Lung (tissue), 12 donors: Measurements from ENCODE around the gene PANK3. TPM values are rescaled to one million over a fixed set of nuclear protein-coding genes. Genes with fewer than 3 reads are reported as not detected.
"Not testable (repeated sequence)": the region's sequence is repeated elsewhere in the genome, so short reads cannot be mapped to it uniquely, and the experiment has no call there.

Experiments
- ATAC-seq: fragments of 200-7000 bp; cut with Tn5 transposase; one replicate; pipeline ENCODE4 v1.9.1; 2020; ENCODE audit warnings: moderate number of reproducible peaks; ENCODE audit not compliant: insufficient read depth, low FRiP score
- DNase-seq, 3 donors: peaks; one replicate each; pipeline ENCODE4 v3.0.0-alpha.2; 2013 to 2017
- H3K27ac ChIP-seq, 2 donors: one replicate each; pipeline ENCODE4 v1.5.1; 2013; ENCODE audit warnings: mild to moderate bottlenecking in 2 of 2, moderate library complexity in 2 of 2, control low read depth in 1 of 2, inconsistent platforms in 1 of 2, low read depth in 1 of 2, low read length in 1 of 2
- H3K27me3 ChIP-seq, 3 donors: one replicate each; pipeline ENCODE4 v1.5.1; 2013; ENCODE audit warnings: low read length in 2 of 3; ENCODE audit not compliant: control insufficient read depth in 3 of 3, insufficient read depth in 3 of 3
- H3K36me3 ChIP-seq, 4 donors: one replicate each; pipeline ENCODE4 v1.5.1; 2013; ENCODE audit warnings: low read length in 4 of 4, mild to moderate bottlenecking in 1 of 4, moderate library complexity in 1 of 4; ENCODE audit not compliant: control insufficient read depth in 4 of 4, insufficient read depth in 4 of 4
- H3K4me1 ChIP-seq, 5 donors: one replicate each; pipeline ENCODE4 v1.5.1; 2013; ENCODE audit warnings: low read length in 5 of 5, mild to moderate bottlenecking in 2 of 5, moderate library complexity in 1 of 5; ENCODE audit not compliant: control insufficient read depth in 5 of 5, insufficient read depth in 5 of 5
- H3K4me3 ChIP-seq: one replicate; pipeline ENCODE4 v1.5.1; 2013; ENCODE audit warnings: mild to moderate bottlenecking, control low read depth, moderate library complexity
- H3K9ac ChIP-seq, 2 donors: one replicate each; pipeline ENCODE4 v1.5.1; 2013; ENCODE audit warnings: low read length in 2 of 2, control low read depth in 1 of 2; ENCODE audit not compliant: insufficient read depth in 1 of 2
- H3K9me3 ChIP-seq, 4 donors: one replicate each; pipeline ENCODE4 v1.5.1; 2013; ENCODE audit warnings: low read length in 3 of 4, mild to moderate bottlenecking in 1 of 4, moderate library complexity in 1 of 4; ENCODE audit not compliant: control insufficient read depth in 4 of 4, insufficient read depth in 3 of 4
- WGBS, 2 donors: extraction: QIAGEN DNeasy Blood & Tissue Kit; methylation state at CpG; one replicate each; pipeline ENCODE4 v1.1.7; 2013; 5-methylcytosine and 5-hydroxymethylcytosine counted together
- polyA plus RNA-seq, 2 donors: library from polyadenylated mRNA; stranded (reverse); fragments of 200-250 nt; gene quantifications; one replicate each; pipeline ENCODE4 v1.2.1, GENCODE V29; 2013
- total RNA-seq, 2 donors: library from RNA; depleted of rRNA in 1 of 2; stranded (reverse); fragments of >200 nt in 1 of 2; gene quantifications; one replicate each; pipeline ENCODE4 v1.2.1, GENCODE V29; 2014 to 2021
- TF ChIP-seq, protein P1 (sequence below): IDR thresholded peaks from 2 replicates; pipeline ENCODE4 v1.5.1; 2012; ENCODE audit warnings: mild to moderate bottlenecking; ENCODE audit errors: control extremely low read depth, extremely low read depth
- donor health status: control.
- donor health status: control.
- donor health status: Bipolar disorder and iron deficiency.
- donor health status: healthy.
- donor health status: DM: yes; HTN: yes; CAD: no.

PANK3 gene
- total and polyA plus RNA-seq, 4 donors: 6.4 to 71.6 (median 30.9) TPM

DNA sequence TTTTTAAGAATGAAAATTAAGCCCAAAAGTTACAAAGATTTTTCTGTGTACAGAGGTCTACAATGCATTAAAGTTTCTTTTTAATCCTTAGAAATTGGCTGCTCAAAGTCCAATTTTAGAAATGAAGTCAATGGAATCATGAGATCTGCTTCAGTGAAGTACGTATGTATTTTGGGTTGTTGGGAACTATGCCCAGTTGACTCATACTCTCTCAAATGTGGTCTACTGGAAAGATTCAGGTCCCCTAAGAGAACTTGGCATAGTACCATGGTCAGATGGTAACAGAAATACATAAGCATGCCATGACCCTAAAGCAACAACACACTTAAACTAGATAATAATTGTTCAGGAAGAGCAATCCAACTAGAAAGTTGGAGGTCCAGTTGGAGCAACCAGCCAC lies 27.0 kb downstream of the PANK3 start:
- peaks cover 15 to 30% (median 19%) of the 10 kb centered on the region in 4 donors for H3K36me3 ChIP-seq
- no peak overlapping the region for H3K9ac ChIP-seq
- no peaks in the 10 kb centered on the region for H3K9me3 ChIP-seq
- WGBS, 2 donors: 62 to 79% methylated on average over 1 of the region's 1 CpG
- no peaks in the 10 kb centered on the region for H3K27me3 ChIP-seq
- TF ChIP-seq, protein P1, sequence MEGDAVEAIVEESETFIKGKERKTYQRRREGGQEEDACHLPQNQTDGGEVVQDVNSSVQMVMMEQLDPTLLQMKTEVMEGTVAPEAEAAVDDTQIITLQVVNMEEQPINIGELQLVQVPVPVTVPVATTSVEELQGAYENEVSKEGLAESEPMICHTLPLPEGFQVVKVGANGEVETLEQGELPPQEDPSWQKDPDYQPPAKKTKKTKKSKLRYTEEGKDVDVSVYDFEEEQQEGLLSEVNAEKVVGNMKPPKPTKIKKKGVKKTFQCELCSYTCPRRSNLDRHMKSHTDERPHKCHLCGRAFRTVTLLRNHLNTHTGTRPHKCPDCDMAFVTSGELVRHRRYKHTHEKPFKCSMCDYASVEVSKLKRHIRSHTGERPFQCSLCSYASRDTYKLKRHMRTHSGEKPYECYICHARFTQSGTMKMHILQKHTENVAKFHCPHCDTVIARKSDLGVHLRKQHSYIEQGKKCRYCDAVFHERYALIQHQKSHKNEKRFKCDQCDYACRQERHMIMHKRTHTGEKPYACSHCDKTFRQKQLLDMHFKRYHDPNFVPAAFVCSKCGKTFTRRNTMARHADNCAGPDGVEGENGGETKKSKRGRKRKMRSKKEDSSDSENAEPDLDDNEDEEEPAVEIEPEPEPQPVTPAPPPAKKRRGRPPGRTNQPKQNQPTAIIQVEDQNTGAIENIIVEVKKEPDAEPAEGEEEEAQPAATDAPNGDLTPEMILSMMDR: no peak
- ATAC-seq: no peak
- peak overlapping the region in 1 of 2 donors; percentile 85 for H3K27ac ChIP-seq
- DNase-seq: no peak
- peaks cover 0 to 13% (median 0%) of the 10 kb centered on the region in 5 donors for H3K4me1 ChIP-seq
- H3K4me3 ChIP-seq: no peak overlapping the region

DNA sequence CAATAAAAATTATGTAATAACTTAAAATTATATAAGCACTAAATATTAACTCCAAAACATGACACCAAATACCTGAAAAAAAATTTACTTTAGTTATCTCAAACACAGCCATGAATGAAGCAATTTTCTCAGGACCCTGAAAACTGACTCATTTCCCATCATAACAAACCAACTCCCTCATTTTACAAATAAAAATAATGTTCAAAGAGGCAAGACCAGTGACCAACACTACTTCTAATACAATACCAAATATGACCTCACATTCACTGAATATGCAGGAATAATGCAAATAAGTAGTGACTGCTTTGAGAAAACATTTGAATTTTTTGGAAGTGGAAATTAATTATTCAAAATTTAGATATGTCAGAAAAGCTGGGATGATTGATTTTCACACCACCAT lies 28.5 kb downstream of the PANK3 start:
- TF ChIP-seq, protein P1: no peak
- H3K27me3 ChIP-seq: no peaks in the 10 kb centered on the region
- no peak overlapping the region for H3K27ac ChIP-seq
- no peak for DNase-seq
- peaks cover 0 to 13% (median 0%) of the 10 kb centered on the region in 5 donors for H3K4me1 ChIP-seq
- H3K4me3 ChIP-seq: no peak overlapping the region
- ATAC-seq: no peak
- no peak overlapping the region for H3K9ac ChIP-seq
- peaks cover 13 to 22% (median 17%) of the 10 kb centered on the region in 4 donors for H3K36me3 ChIP-seq
- H3K9me3 ChIP-seq: no peaks in the 10 kb centered on the region

DNA sequence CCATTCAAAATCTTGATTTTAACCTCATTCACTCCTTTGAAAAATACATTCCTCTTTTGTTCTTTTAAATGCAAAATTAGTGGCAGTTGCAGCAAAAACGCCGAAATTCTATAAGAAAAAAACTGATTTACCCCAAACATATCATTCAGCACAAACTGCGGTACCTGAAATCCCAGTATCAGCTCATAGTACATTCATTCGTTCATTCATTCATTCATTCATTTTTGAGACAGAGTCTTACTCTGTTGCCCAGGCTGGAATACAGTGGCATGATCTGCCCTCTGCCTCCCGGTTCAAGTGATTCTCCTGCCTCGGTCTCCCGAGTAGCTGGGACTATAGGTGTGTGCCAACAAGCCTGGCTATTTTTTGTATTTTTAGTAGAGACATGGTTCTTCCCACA lies 29.6 kb downstream of the PANK3 start:
- no peaks in the 10 kb centered on the region for H3K27me3 ChIP-seq
- H3K27ac ChIP-seq: no peak overlapping the region
- peaks cover 13 to 22% (median 17%) of the 10 kb centered on the region in 4 donors for H3K36me3 ChIP-seq
- ATAC-seq: no peak
- TF ChIP-seq, protein P1: no peak
- H3K9ac ChIP-seq: no peak overlapping the region
- H3K4me3 ChIP-seq: no peak overlapping the region
- no peaks in the 10 kb centered on the region for H3K9me3 ChIP-seq
- WGBS, 2 donors: 95 to 98% methylated on average over 7 of the region's 7 CpGs
- DNase-seq: no peak
- peaks cover 0 to 13% (median 0%) of the 10 kb centered on the region in 5 donors for H3K4me1 ChIP-seq

DNA sequence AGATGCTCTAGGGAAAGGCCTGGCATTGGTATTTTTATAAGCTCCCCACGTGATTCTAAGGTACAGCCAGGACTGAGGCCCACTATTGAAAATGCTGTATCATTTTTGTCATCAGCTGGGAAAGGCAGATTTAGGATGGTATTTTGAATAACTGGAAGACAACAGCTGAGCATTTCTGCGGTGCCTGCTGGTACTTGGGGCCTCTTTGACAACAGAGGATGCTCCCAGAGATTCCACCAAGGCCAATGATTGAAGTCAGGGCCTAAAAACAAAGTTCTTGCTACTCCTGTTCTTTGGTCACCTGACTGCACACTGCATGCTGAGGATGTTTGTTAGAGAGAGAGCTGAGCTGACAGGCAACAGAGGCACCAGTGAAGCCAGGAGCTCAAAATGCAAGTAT lies 42.0 kb downstream of the PANK3 start:
- Histone ChIP-seq H3K4me3 (no peak overlapping the region), H3K27ac (no peak overlapping the region), H3K36me3 (no peaks in the 10 kb centered on the region), H3K9ac (no peak overlapping the region), H3K4me1 (no peaks in the 10 kb centered on the region), H3K27me3 (no peaks in the 10 kb centered on the region), H3K9me3 (peaks cover 0 to 3% (median 0%) of the 10 kb centered on the region in 4 donors)
- WGBS, 2 donors: 56 to 77% methylated on average over 2 of the region's 2 CpGs
- TF ChIP-seq, protein P1: no peak
- no peak for DNase-seq
- ATAC-seq: no peak

DNA sequence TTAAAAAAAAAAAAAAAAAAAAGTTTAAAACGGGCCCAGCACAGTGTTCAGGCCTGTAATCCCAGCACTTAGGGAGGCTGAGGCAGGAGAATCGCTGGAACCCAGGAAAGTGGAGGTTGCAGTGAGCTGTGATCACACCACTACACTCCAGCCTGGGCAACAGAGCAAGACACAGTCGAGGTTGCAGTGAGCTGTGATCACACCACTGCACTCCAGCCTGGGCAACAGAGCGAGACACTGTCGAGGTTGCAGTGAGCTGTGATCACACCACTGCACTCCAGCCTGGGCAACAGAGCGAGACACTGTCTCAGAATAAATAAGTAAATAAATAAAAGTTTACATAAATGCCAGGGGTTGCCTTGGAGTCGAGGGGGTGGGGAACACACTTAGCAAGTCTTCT lies 44.8 kb downstream of the PANK3 start:
- Histone ChIP-seq H3K27me3 (peaks cover 0 to 12% (median 7%) of the 10 kb centered on the region in 3 donors), H3K9me3 (peaks cover 0 to 10% (median 0%) of the 10 kb centered on the region in 4 donors)
- not testable (repeated sequence) for ATAC-seq, H3K9ac ChIP-seq, H3K27ac ChIP-seq, DNase-seq, H3K4me1 ChIP-seq, H3K36me3 ChIP-seq, H3K4me3 ChIP-seq
- whole genome bisulfite sequencing, 2 donors: 83 to 87% methylated on average over 7 of the region's 7 CpGs
